ENCODE data around the gene TMEM9B. TPM values are rescaled to one million over a fixed set of nuclear protein-coding genes. Genes with fewer than 3 reads are reported as not detected.
A peak's percentile ranks its signal among the peaks of the same experiment; 100 is the strongest.

The TMEM9B gene
- total RNA-seq, 1 experiment from 2014 or later: 30.0 TPM

DNA sequence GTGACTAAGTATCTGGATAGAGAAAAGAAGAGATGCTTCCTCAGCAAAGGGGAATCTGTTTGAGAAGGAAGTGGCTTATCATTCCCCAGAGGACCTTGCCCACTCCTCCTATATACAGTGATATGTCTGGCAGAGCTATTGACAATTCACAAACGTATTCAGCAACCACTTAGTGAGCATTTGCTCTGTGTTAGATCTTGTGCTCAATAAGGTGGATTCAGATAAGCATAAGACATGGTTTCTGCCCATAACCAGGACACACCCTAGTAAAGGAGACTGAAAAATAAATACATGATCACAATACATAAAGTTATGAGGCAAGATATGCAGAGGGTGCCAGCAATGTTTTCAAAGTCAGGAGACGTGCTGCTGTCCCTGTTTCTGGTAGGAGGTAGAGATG is 1.4 kb downstream of the TMEM9B start:
- Mint-ChIP-seq H3K27ac (ENCODE audit: low read depth, unreplicated experiment) (peak overlapping the region; percentile 72), H3K27me3 (ENCODE audit: insufficient read depth, unreplicated experiment) (no peaks in the 10 kb centered on the region), H3K4me1 (ENCODE audit: insufficient read depth, unreplicated experiment) (peaks cover 20% of the 10 kb centered on the region), H3K36me3 (ENCODE audit: insufficient read depth, unreplicated experiment) (peaks cover 10% of the 10 kb centered on the region), H3K4me3 (ENCODE audit: unreplicated experiment) (peak overlapping the region; percentile 85), H3K9me3 (ENCODE audit: unreplicated experiment) (no peaks in the 10 kb centered on the region)
- ChIA-PET CTCF (interaction anchor here (0.5 to 2.6 kb wide), 6 partner anchors 45 to 530 kb away, joined by 4 to 20 read pairs (median 6); no protein-coding TSS in a partner anchor), POLR2A (interaction anchor here (0.7 to 3.0 kb wide), 17 partner anchors 8 to 734 kb away, joined by 3 to 34 read pairs (median 4); partner anchors contain the start of genes AKIP1, DENND5A, RPL27A and TRIM66)
- intact Hi-C loops (cut with micrococcal nuclease): no loop called here
- TF ChIP-seq, protein P1, sequence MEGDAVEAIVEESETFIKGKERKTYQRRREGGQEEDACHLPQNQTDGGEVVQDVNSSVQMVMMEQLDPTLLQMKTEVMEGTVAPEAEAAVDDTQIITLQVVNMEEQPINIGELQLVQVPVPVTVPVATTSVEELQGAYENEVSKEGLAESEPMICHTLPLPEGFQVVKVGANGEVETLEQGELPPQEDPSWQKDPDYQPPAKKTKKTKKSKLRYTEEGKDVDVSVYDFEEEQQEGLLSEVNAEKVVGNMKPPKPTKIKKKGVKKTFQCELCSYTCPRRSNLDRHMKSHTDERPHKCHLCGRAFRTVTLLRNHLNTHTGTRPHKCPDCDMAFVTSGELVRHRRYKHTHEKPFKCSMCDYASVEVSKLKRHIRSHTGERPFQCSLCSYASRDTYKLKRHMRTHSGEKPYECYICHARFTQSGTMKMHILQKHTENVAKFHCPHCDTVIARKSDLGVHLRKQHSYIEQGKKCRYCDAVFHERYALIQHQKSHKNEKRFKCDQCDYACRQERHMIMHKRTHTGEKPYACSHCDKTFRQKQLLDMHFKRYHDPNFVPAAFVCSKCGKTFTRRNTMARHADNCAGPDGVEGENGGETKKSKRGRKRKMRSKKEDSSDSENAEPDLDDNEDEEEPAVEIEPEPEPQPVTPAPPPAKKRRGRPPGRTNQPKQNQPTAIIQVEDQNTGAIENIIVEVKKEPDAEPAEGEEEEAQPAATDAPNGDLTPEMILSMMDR (IDR thresholded peaks at IDR 0.05; ENCODE audit: unreplicated experiment): no peak
- BruUV-seq (replicated peaks): TSS peak; percentile 22
- DNase-seq (ENCODE audit: unreplicated experiment): no peak

DNA sequence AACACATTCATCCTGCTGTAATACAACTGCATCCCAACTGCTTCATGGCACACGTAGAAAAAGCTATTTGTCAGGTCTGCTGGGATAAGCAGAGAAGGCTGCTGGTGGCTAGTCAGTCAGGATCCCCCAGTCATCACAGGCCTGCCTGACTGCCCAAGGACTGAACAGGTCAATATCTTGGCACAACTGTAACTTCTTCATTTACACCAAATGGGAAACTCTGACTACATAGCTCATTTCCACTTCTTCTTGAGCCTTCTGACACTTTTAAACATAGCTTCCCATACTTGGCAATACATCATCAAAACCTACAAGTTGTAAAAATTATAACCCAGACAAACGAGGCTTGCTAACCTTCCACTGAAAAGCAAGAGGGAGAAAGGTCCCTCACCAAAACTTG is 2.8 kb downstream of the TMEM9B start:
- CTCF ChIA-PET: interaction anchor here (0.6 to 8.4 kb wide), 13 partner anchors 11 to 859 kb away, joined by 3 to 155 read pairs (median 4); partner anchors contain the start of genes AKIP1 and TRIM66
- Mint-ChIP-seq H3K27ac (ENCODE audit: low read depth, unreplicated experiment) (no peak overlapping the region), H3K4me1 (ENCODE audit: insufficient read depth, unreplicated experiment) (peaks cover 20% of the 10 kb centered on the region), H3K36me3 (ENCODE audit: insufficient read depth, unreplicated experiment) (peaks cover 10% of the 10 kb centered on the region), H3K9me3 (ENCODE audit: unreplicated experiment) (no peaks in the 10 kb centered on the region), H3K4me3 (ENCODE audit: unreplicated experiment) (no peak overlapping the region), H3K27me3 (ENCODE audit: insufficient read depth, unreplicated experiment) (no peaks in the 10 kb centered on the region)
- POLR2A ChIA-PET: interaction anchor here (0.6 to 3.4 kb wide), 8 partner anchors 44 to 423 kb away, joined by 3 to 36 read pairs (median 5); partner anchors contain the start of genes IPO7, RPL27A and TRIM66
- TF ChIP-seq, protein P1 (IDR thresholded peaks at IDR 0.05; ENCODE audit: unreplicated experiment): no peak
- intact Hi-C loops (cut with micrococcal nuclease): no loop called here
- no TSS peak for BruUV-seq (replicated peaks)
- no peak for DNase-seq (ENCODE audit: unreplicated experiment)

DNA sequence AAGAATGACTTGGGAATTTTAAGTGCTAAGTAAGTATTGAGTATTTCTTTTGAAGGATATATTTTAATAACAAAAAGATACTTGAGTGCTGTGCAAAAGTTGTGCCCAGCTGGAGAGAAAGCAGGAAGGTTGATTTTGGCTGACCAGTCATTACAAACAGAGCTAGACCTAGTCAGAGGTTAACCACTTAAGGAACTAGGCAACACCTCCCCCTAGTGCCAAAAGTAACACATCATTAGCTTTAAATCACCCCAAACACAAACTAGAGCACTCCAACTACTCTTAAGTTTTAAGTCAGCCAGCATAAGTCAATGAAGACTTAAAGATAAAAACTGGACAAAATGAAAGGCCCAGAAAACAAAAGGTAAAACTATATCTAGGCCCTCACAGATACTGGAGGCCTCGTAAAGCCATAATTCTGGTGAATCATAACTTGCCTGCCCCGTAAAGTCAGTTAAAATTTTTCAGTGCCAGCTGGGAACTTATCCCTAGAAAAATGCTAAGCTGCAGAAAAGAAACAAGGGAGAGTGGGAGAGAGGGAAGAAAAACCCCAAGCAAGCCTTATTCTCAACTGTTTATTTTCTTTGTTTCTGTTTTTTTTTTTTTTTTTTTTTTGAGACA is 4.6 kb downstream of the TMEM9B start:
- peaks cover 19% of the 10 kb centered on the region for H3K36me3 Mint-ChIP-seq (ENCODE audit: insufficient read depth, unreplicated experiment)
- H3K27me3 Mint-ChIP-seq (ENCODE audit: insufficient read depth, unreplicated experiment): no peaks in the 10 kb centered on the region
- intact Hi-C loops (cut with micrococcal nuclease): loop anchor here (1.0 to 10.0 kb wide), 5 partner anchors 45 to 735 kb away; no protein-coding TSS in a partner anchor
- H3K27ac Mint-ChIP-seq (ENCODE audit: low read depth, unreplicated experiment): no peak overlapping the region
- peaks cover 20% of the 10 kb centered on the region for H3K4me1 Mint-ChIP-seq (ENCODE audit: insufficient read depth, unreplicated experiment)
- ChIA-PET CTCF (interaction anchor here (0.6 to 8.4 kb wide), 63 partner anchors 9 to 1118 kb away, joined by 3 to 155 read pairs (median 4); partner anchors contain the start of genes AKIP1, ASCL3, RPL27A and TRIM66), POLR2A (interaction anchor here (0.7 to 3.4 kb wide), 16 partner anchors 9 to 395 kb away, joined by 3 to 36 read pairs (median 4); partner anchors contain the start of genes AKIP1, RPL27A and TRIM66)
- no TSS peak for BruUV-seq (replicated peaks)
- TF ChIP-seq, protein P1 (IDR thresholded peaks at IDR 0.05; ENCODE audit: unreplicated experiment): peak; percentile 66
- DNase-seq (ENCODE audit: unreplicated experiment): peak; percentile 87
- no peak overlapping the region for H3K4me3 Mint-ChIP-seq (ENCODE audit: unreplicated experiment)
- no peaks in the 10 kb centered on the region for H3K9me3 Mint-ChIP-seq (ENCODE audit: unreplicated experiment)

DNA sequence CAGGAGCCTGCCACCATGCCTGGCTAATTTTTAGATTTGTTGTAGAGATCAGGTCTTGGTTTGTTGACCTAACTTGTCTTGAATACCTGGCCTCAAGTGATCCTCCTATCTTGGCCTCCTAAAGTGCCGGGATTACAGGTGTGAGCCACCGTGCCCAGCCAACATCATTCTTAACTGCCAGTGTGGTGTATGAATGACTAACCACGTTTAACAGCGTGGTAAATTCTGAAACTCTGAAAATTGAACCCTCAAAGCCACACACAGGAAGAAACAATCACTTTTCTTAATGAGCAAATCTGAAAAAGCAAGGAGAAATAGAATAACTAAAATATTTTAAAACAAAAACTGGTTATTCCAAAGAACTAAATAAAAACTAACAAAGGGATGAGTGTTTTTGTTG is 7.4 kb downstream of the TMEM9B start:
- H3K36me3 Mint-ChIP-seq (ENCODE audit: insufficient read depth, unreplicated experiment): peaks cover 40% of the 10 kb centered on the region
- intact Hi-C loops (cut with micrococcal nuclease): loop anchor here (5.0 to 10.0 kb wide), 2 partner anchors 285 to 732 kb away; no protein-coding TSS in a partner anchor
- peaks cover 7% of the 10 kb centered on the region for H3K4me1 Mint-ChIP-seq (ENCODE audit: insufficient read depth, unreplicated experiment)
- POLR2A ChIA-PET: no interaction called here
- H3K27me3 Mint-ChIP-seq (ENCODE audit: insufficient read depth, unreplicated experiment): no peaks in the 10 kb centered on the region
- CTCF ChIA-PET: interaction anchor here (0.8 to 8.4 kb wide), 6 partner anchors 7 to 271 kb away, joined by 3 to 155 read pairs (median 18); partner anchors contain the start of gene AKIP1
- TF ChIP-seq, protein P1 (IDR thresholded peaks at IDR 0.05; ENCODE audit: unreplicated experiment): no peak
- no peak overlapping the region for H3K4me3 Mint-ChIP-seq (ENCODE audit: unreplicated experiment)
- H3K9me3 Mint-ChIP-seq (ENCODE audit: unreplicated experiment): no peaks in the 10 kb centered on the region
- no peak for DNase-seq (ENCODE audit: unreplicated experiment)
- no peak overlapping the region for H3K27ac Mint-ChIP-seq (ENCODE audit: low read depth, unreplicated experiment)
- BruUV-seq (replicated peaks): no TSS peak

All from MCF 10A (cell line).